Measurements from ENCODE around the gene NCOA6. TPM values are rescaled to one million over a fixed set of nuclear protein-coding genes. Genes with fewer than 3 reads are reported as not detected.

NCOA6 gene
- total and polyA plus RNA-seq, 2 donors (not counting 1 experiment from before 2014, with no cell fraction given) = 16.0 to 31.9 TPM

- H3K9me3 Mint-ChIP-seq (ENCODE audit: insufficient read depth) = no peaks in the 10 kb centered on the region
- Histone ChIP-seq H3K4me2 (replicated peaks; ENCODE audit: low read depth, low read length, poor library complexity, severe bottlenecking) (peak overlapping the region; percentile 88), H3K9ac (ENCODE audit: low read length) (peak overlapping the region; percentile 75), H3K4me1 (ENCODE audit: control insufficient read depth in 2 of 2, insufficient read depth in 2 of 2, low read length in 2 of 2) (peaks cover 15 to 25% of the 10 kb centered on the region in 2 donors), H2AFZ (ENCODE audit: insufficient read depth, low read depth, low read length, poor library complexity, severe bottlenecking) (peak overlapping the region; percentile 83), H3K27ac (ENCODE audit: low read length in 2 of 2) (peak overlapping the region; percentile 87 to 91), H3K36me3 (replicated peaks in 1 of 2; ENCODE audit: control extremely low read depth in 1 of 2, control insufficient read depth in 1 of 2, extremely low read depth in 1 of 2, insufficient read depth in 2 of 2, low read length in 1 of 2) (no peaks in the 10 kb centered on the region), H3K27me3 (replicated peaks in 1 of 4; ENCODE audit: control extremely low read depth in 1 of 4, control insufficient read depth in 3 of 4, insufficient read depth in 4 of 4, low read length in 3 of 4) (no peaks in the 10 kb centered on the region), H3K4me3 (ENCODE audit: control extremely low read depth in 1 of 5, extremely low read depth in 1 of 5, insufficient read depth in 1 of 5, low read depth in 2 of 5, low read length in 4 of 5) (peak overlapping the region in 4 of 5 experiments; percentile 75 to 88 (median 83)), H3K9me3 (ENCODE audit: control extremely low read depth in 1 of 3, control insufficient read depth in 2 of 3, insufficient read depth in 1 of 3, low read length in 2 of 3) (no peaks in the 10 kb centered on the region), H3K79me2 (ENCODE audit: control insufficient read depth, insufficient read depth, low read length) (no peaks in the 10 kb centered on the region), H4K20me1 (ENCODE audit: control insufficient read depth, insufficient read depth, low read length, poor library complexity, severe bottlenecking) (peaks cover 7% of the 10 kb centered on the region)
- DNase-seq = no peak
- under 1% methylated on average over 21 of the region's 22 CpGs for WGBS (ENCODE audit: insufficient coverage)
- H3K27me3 Mint-ChIP-seq = no peaks in the 10 kb centered on the region
- POLR2A ChIA-PET = interaction anchor here (0.6 to 1.2 kb wide), 3 partner anchors 29 to 1889 kb away, joined by 3 to 4 read pairs (median 3); partner anchors contain the start of genes DYNLRB1 and MAPRE1
- TF ChIP-seq CTCF (IDR thresholded peaks at IDR 0.05) (peak; percentile 75), EZH2 (IDR thresholded peaks at IDR 0.05; ENCODE audit: borderline replicate concordance, insufficient read depth, low read depth, low read length, poor library complexity, severe bottlenecking) (no peak)
- intact Hi-C loops (cut with micrococcal nuclease) = loop anchor here (1.0 to 10.0 kb wide), 10 partner anchors 31 to 714 kb away; partner anchors contain the start of genes AHCY, DYNLRB1, EDEM2 and GSS
- peaks cover 27% of the 10 kb centered on the region for H3K4me1 Mint-ChIP-seq
- H3K4me3 Mint-ChIP-seq = peak overlapping the region; percentile 93
- CTCF ChIA-PET = interaction anchor here (0.7 to 4.5 kb wide), 22 partner anchors 8 to 394 kb away, joined by 3 to 69 read pairs (median 4); partner anchors contain the start of genes DYNLRB1, ITCH, MAP1LC3A and PIGU
- ATAC-seq (ENCODE audit: low read depth) = peak; percentile 8
- peak overlapping the region; percentile 93 for H3K27ac Mint-ChIP-seq
Measured at GRCh38 chr20:34708621-34709043, 116.8 kb downstream of the NCOA6 start.

Measured in B cell (primary cell).